Mesenchymal stem cell (in vitro differentiated cells and primary cell): ENCODE results near the gene PDE9A. TPM values are rescaled to one million over a fixed set of nuclear protein-coding genes. Genes with fewer than 3 reads are reported as not detected.
A peak's percentile ranks its signal among the peaks of the same experiment; 100 is the strongest.

Source experiments
- DNase-seq: peaks from one replicate; pipeline ENCODE4 v3.0.0-alpha.2; 2013
- H2AFZ ChIP-seq: one replicate; pipeline ENCODE4 v1.6.1; 2013; ENCODE audit warnings: low read depth, mild to moderate bottlenecking, control low read depth, inconsistent platforms, low read length, moderate library complexity
- H2AK5ac ChIP-seq: 2 replicates; pipeline ENCODE4 v1.6.1; 2013; ENCODE audit warnings: low read length, moderate library complexity, mild to moderate bottlenecking, inconsistent platforms; ENCODE audit not compliant: severe bottlenecking
- H2BK120ac ChIP-seq: one replicate; pipeline ENCODE4 v1.6.1; 2013; ENCODE audit warnings: low read depth, mild to moderate bottlenecking, inconsistent platforms, low read length, moderate library complexity
- H2BK12ac ChIP-seq, 2 experiments: one replicate each; pipeline ENCODE4 v1.6.1; 2013; ENCODE audit warnings: inconsistent platforms in 2 of 2, low read length in 2 of 2, mild to moderate bottlenecking in 2 of 2, moderate library complexity in 2 of 2, control low read depth in 1 of 2
- H2BK15ac ChIP-seq: one replicate; pipeline ENCODE4 v1.6.1; 2013; ENCODE audit warnings: mild to moderate bottlenecking, low read depth, inconsistent platforms; ENCODE audit not compliant: poor library complexity, severe bottlenecking
- H2BK5ac ChIP-seq: 2 replicates; pipeline ENCODE4 v1.6.1; 2013; ENCODE audit warnings: low read depth, mild to moderate bottlenecking, low read length, control low read depth, inconsistent platforms; ENCODE audit not compliant: poor library complexity, severe bottlenecking
- H3K14ac ChIP-seq, 2 experiments: one replicate each; pipeline ENCODE4 v1.6.1; 2013; ENCODE audit warnings: inconsistent platforms in 2 of 2, low read length in 2 of 2, control low read depth in 1 of 2, mild to moderate bottlenecking in 1 of 2, moderate library complexity in 1 of 2
- H3K18ac ChIP-seq, 2 experiments: one replicate each; pipeline ENCODE4 v1.6.1; 2013; ENCODE audit warnings: inconsistent platforms in 2 of 2, low read length in 2 of 2, control low read depth in 1 of 2, low read depth in 1 of 2, mild to moderate bottlenecking in 1 of 2
- H3K23ac ChIP-seq, 2 experiments: one replicate each; pipeline ENCODE4 v1.6.1; 2013; ENCODE audit warnings: inconsistent platforms in 2 of 2, low read length in 2 of 2, mild to moderate bottlenecking in 2 of 2, moderate library complexity in 2 of 2, control low read depth in 1 of 2
- H3K27ac ChIP-seq: 2 replicates; pipeline ENCODE4 v1.5.1; 2013; ENCODE audit warnings: mild to moderate bottlenecking, moderate library complexity, low read length, control low read depth, inconsistent platforms; ENCODE audit not compliant: poor library complexity, severe bottlenecking
- H3K27me3 ChIP-seq, 2 experiments: 2 replicates each; pipeline versions ENCODE4 v1.6.1 to v1.7.0; 2013; ENCODE audit warnings: low read length in 2 of 2, mild to moderate bottlenecking in 2 of 2, moderate library complexity in 2 of 2, control low read depth in 1 of 2, inconsistent platforms in 1 of 2; ENCODE audit not compliant: control insufficient read depth in 1 of 2, insufficient read depth in 1 of 2
- H3K36me3 ChIP-seq, 2 experiments: 2 replicates each; pipeline versions ENCODE4 v1.6.1 to v1.7.0; 2013; ENCODE audit warnings: low read length in 2 of 2, control low read depth in 1 of 2, inconsistent platforms in 1 of 2, low read depth in 1 of 2, mild to moderate bottlenecking in 1 of 2; ENCODE audit not compliant: insufficient read depth in 2 of 2, control insufficient read depth in 1 of 2
- H3K4ac ChIP-seq, 2 experiments: one replicate each; pipeline ENCODE4 v1.6.1; 2013; ENCODE audit warnings: inconsistent platforms in 2 of 2, low read length in 2 of 2, mild to moderate bottlenecking in 2 of 2, moderate library complexity in 2 of 2, control low read depth in 1 of 2, low read depth in 1 of 2
- H3K4me1 ChIP-seq: 2 replicates; pipeline ENCODE4 v1.6.1; 2013; ENCODE audit warnings: low read depth, low read length, control low read depth; ENCODE audit not compliant: control insufficient read depth, insufficient read depth
- H3K4me2 ChIP-seq: 2 replicates; pipeline ENCODE4 v1.6.1; 2013; ENCODE audit warnings: low read length, mild to moderate bottlenecking, inconsistent platforms; ENCODE audit not compliant: poor library complexity, severe bottlenecking
- H3K4me3 ChIP-seq, 2 experiments: 2 replicates each; pipeline versions ENCODE4 v1.5.1 to v1.7.0; 2013; ENCODE audit warnings: low read length in 2 of 2, mild to moderate bottlenecking in 2 of 2, control low read depth in 1 of 2, low read depth in 1 of 2; ENCODE audit not compliant: insufficient read depth in 1 of 2
- H3K79me1 ChIP-seq: replicated peaks from 2 replicates; pipeline ENCODE4 v1.6.1; 2013; ENCODE audit warnings: mild to moderate bottlenecking, control low read depth, low read length, inconsistent platforms; ENCODE audit not compliant: poor library complexity, severe bottlenecking
- H3K9ac ChIP-seq: 2 replicates; pipeline ENCODE4 v1.7.0; 2013; ENCODE audit warnings: mild to moderate bottlenecking, low read length, moderate library complexity
- H3K9me3 ChIP-seq: 2 replicates; pipeline ENCODE4 v1.7.0; 2013; ENCODE audit warnings: mild to moderate bottlenecking, low read length; ENCODE audit not compliant: control insufficient read depth
- H4K8ac ChIP-seq: one replicate; pipeline ENCODE4 v1.6.1; 2013; ENCODE audit warnings: inconsistent platforms, mild to moderate bottlenecking, low read length, moderate library complexity
- H4K91ac ChIP-seq: one replicate; pipeline ENCODE4 v1.6.1; 2013; ENCODE audit warnings: mild to moderate bottlenecking, low read length, inconsistent platforms
- WGBS: methylation state at CpG from one replicate; pipeline ENCODE4 v1.1.7; 2013; ENCODE audit warnings: mixed read lengths; 5-methylcytosine and 5-hydroxymethylcytosine counted together
- polyA plus RNA-seq, 2 experiments: library from polyadenylated mRNA; stranded (reverse); fragments of 200-250 nt; gene quantifications; one replicate each; pipeline ENCODE4 v1.2.3, GENCODE V29; 2013

Gene PDE9A
- polyA plus RNA-seq (2013, experiment 1 of 2): 24.7 TPM
- polyA plus RNA-seq (2013, experiment 2 of 2): 24.2 TPM

- Histone ChIP-seq H3K4me3 (peak within 1 kb of the TSS; percentile 63 to 65), H3K4ac (peak within 1 kb of the TSS; percentile 63 to 94), H3K27me3 (peaks cover 35 to 76% of the 10 kb centered on the region in 2 experiments), H3K9ac (no peak within 1 kb of the TSS), H2AFZ (peak within 1 kb of the TSS; percentile 54), H3K18ac (peak within 1 kb of the TSS; percentile 92 to 97), H4K8ac (peak within 1 kb of the TSS; percentile 97), H2AK5ac (no peak within 1 kb of the TSS), H2BK12ac (peak within 1 kb of the TSS; percentile 7 to 82), H3K9me3 (no peaks in the 10 kb centered on the region), H2BK5ac (no peak within 1 kb of the TSS), H2BK120ac (peak within 1 kb of the TSS; percentile 98), H4K91ac (peak within 1 kb of the TSS; percentile 95), H3K79me1 (peaks cover 26% of the 10 kb centered on the region), H2BK15ac (peak within 1 kb of the TSS; percentile 89), H3K27ac (peak within 1 kb of the TSS; percentile 26), H3K23ac (peak within 1 kb of the TSS; percentile 30 to 67), H3K36me3 (peaks cover 0 to 14% of the 10 kb centered on the region in 2 experiments), H3K14ac (peak within 1 kb of the TSS in 1 of 2 experiments; percentile 53), H3K4me1 (peaks cover 29% of the 10 kb centered on the region), H3K4me2 (peak within 1 kb of the TSS; percentile 96)
- peak; percentile 56 for DNase-seq
- WGBS: 0% methylated on average over 15 of the region's 91 CpGs
Observed at GRCh38 chr21:42653231-42654061, at the start of gene PDE9A. Gene PDE9A, plus strand, starts transcription at chr21:42653621. Its CDS starts 194 bp downstream, at chr21:42653815.

- Histone ChIP-seq H3K4me3 (no peak overlapping the region), H3K27ac (peak overlapping the region; percentile 15), H3K79me1 (no peaks in the 10 kb centered on the region), H3K4me1 (no peaks in the 10 kb centered on the region), H2BK120ac (no peak overlapping the region), H2AFZ (no peak overlapping the region), H3K14ac (no peak overlapping the region), H3K4me2 (no peak overlapping the region), H3K9me3 (peaks cover 38% of the 10 kb centered on the region), H2AK5ac (no peak overlapping the region), H4K91ac (no peak overlapping the region), H4K8ac (no peak overlapping the region), H3K23ac (no peak overlapping the region), H2BK15ac (no peak overlapping the region), H3K9ac (no peak overlapping the region), H3K27me3 (peaks cover 0 to 3% of the 10 kb centered on the region in 2 experiments), H2BK5ac (no peak overlapping the region), H3K18ac (no peak overlapping the region), H2BK12ac (no peak overlapping the region), H3K36me3 (no peaks in the 10 kb centered on the region), H3K4ac (no peak overlapping the region)
- 78% methylated on average over 4 of the region's 4 CpGs for WGBS
- DNase-seq: no peak
Observed at GRCh38 chr21:42607102-42607501, 46.3 kb upstream of the PDE9A start.

- H2BK15ac ChIP-seq: no peak overlapping the region
- no peak overlapping the region for H2AFZ ChIP-seq
- no peak overlapping the region for H3K4me2 ChIP-seq
- WGBS: 84% methylated on average over 4 of the region's 5 CpGs
- no peak overlapping the region for H2BK5ac ChIP-seq
- H3K9me3 ChIP-seq: peaks cover 38% of the 10 kb centered on the region
- no peak overlapping the region for H3K4me3 ChIP-seq
- no peak for DNase-seq
- H2BK120ac ChIP-seq: no peak overlapping the region
- H3K18ac ChIP-seq: no peak overlapping the region
- H3K27ac ChIP-seq: peak overlapping the region; percentile 15
- H3K4ac ChIP-seq: no peak overlapping the region
- H3K4me1 ChIP-seq: no peaks in the 10 kb centered on the region
- no peaks in the 10 kb centered on the region for H3K27me3 ChIP-seq
- no peak overlapping the region for H3K23ac ChIP-seq
- H3K9ac ChIP-seq: no peak overlapping the region
- no peaks in the 10 kb centered on the region for H3K79me1 ChIP-seq
- no peak overlapping the region for H4K91ac ChIP-seq
- no peak overlapping the region for H3K14ac ChIP-seq
- no peaks in the 10 kb centered on the region for H3K36me3 ChIP-seq
- H2AK5ac ChIP-seq: no peak overlapping the region
- H4K8ac ChIP-seq: no peak overlapping the region
- no peak overlapping the region for H2BK12ac ChIP-seq
Observed at GRCh38 chr21:42607525-42608102, 45.8 kb upstream of the PDE9A start.

GRCh38 chr21:42608446-42608845, 45.0 kb upstream of the PDE9A start:
- Histone ChIP-seq H3K23ac (no peak overlapping the region), H4K91ac (no peak overlapping the region), H4K8ac (no peak overlapping the region), H2AFZ (no peak overlapping the region), H3K4me2 (no peak overlapping the region), H2BK5ac (no peak overlapping the region), H3K9me3 (peaks cover 38% of the 10 kb centered on the region), H3K27me3 (no peaks in the 10 kb centered on the region), H3K36me3 (no peaks in the 10 kb centered on the region), H2BK12ac (no peak overlapping the region), H3K27ac (no peak overlapping the region), H3K4me1 (no peaks in the 10 kb centered on the region), H3K79me1 (no peaks in the 10 kb centered on the region), H3K9ac (no peak overlapping the region), H3K14ac (no peak overlapping the region), H3K4me3 (no peak overlapping the region), H2AK5ac (no peak overlapping the region), H2BK15ac (no peak overlapping the region), H2BK120ac (no peak overlapping the region), H3K4ac (no peak overlapping the region), H3K18ac (no peak overlapping the region)
- 93% methylated on average over 3 of the region's 4 CpGs for WGBS
- DNase-seq: no peak
